NCI-H128 (cell line): ENCODE measurements around the gene RAPGEF3.

Experiments
- DNase-seq: peaks from one replicate; lab custom pipeline; 2025; ENCODE audit not compliant: unreplicated experiment; lab: John Stamatoyannopoulos, UW

Gene RAPGEF3

GRCh38 chr12:47757840-47758583, 668 bp downstream of the RAPGEF3 start:
- DNase-seq: no peak

DNA sequence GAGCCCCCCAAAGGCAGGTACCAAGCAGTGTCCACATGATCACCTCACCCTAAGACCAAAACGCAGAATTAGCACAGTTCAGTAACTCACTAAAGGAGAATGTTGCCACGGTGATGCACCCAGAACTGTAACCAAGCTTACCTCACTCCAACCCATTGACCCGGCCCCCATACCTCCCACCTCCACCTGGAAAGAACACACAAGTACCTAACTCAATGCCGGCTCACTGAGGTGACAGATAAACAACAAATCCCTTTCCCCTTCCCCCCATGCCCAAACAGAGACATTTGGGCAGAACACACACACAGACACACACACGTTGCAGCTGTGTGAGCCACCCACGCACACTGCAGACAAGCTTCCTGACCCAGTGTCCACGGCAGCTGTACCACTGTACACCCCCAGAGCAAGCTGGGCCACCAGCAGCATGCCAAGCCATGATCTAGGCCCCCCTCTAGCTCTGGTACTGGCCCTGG, 1.3 kb downstream of the RAPGEF3 start:
- DNase-seq: no peak

DNA sequence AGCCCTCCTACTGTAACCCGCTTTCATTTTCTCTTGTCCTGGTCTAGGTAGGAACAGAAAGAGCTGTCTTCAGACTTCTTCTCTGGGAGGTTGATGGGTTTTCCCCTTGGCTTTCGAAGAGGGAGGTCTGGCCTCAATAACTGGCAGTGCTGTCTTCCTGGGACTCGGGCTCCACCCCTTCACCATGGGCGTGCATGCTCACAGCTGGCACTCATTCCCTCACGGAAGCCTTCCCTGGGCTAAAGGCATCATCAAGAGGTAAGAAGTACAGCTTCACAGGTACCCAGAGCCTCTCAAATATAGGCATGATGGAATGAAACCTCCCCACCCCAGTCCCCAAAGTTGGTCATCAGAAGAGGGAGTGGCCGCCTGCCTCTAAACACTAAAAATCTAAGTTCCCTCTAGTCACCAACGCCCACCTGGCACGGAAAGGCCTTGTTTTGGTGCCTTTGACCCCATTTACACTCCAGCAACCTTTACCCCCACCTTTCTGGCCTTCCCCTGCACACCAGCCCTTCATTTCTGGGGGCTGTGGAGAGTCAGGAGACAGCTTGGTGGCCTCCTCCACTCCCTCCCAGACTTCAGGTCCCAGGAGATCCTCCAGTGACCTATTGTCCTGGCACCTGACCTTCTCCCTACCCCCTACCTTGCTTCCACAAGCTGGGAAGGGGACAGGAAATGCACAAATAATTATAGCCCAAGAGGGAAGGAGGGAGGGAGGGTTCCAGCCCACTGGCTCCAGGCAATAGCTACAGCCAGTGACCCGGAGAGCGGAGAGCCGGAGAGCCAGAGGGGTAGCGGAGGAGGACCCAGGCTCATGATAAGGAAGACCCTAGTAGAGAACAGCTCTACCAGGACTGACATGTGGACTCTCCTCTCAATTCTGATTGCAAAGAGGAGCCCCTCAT, 2.8 kb downstream of the RAPGEF3 start:
- DNase-seq: no peak

DNA sequence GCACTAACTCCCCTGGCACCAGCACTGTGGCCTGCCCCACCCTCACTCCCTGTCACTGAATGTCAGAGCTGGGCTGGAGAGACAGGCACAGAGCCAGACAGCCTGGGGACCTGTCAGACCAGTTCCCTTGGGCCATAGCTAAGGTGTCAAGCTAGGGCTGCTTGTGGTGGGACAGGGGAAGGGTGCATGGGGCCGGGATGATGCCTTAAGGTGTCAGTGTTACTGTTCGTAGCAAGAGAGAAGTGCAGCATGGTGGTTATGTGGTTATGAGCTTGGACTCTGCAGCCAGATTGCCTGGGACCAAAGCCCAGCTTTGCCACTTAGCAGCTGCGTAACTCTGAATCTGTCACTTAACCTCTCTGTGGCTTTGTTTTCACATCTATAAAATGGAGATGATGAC, 3.8 kb downstream of the RAPGEF3 start:
- no peak for DNase-seq

DNA sequence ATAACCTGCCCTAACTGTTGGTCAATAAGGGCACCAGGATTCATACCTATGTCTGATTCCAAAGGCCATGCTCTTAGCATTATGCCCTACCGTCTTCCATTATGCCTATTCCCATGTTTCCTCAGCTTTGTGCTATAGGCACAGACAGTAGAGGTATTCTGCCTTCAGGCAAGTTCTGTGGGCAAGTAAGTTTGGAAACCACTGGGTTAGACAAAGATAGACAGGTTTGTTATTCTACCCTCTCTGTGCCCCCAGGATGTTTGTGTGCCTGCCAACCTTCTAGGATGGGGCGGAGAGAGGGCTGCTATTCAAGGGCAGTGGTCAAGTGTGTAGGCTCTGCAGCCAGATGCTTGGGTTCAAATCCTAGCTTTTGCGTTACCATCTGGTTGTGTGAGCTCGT, 4.6 kb downstream of the RAPGEF3 start:
- no peak for DNase-seq

DNA sequence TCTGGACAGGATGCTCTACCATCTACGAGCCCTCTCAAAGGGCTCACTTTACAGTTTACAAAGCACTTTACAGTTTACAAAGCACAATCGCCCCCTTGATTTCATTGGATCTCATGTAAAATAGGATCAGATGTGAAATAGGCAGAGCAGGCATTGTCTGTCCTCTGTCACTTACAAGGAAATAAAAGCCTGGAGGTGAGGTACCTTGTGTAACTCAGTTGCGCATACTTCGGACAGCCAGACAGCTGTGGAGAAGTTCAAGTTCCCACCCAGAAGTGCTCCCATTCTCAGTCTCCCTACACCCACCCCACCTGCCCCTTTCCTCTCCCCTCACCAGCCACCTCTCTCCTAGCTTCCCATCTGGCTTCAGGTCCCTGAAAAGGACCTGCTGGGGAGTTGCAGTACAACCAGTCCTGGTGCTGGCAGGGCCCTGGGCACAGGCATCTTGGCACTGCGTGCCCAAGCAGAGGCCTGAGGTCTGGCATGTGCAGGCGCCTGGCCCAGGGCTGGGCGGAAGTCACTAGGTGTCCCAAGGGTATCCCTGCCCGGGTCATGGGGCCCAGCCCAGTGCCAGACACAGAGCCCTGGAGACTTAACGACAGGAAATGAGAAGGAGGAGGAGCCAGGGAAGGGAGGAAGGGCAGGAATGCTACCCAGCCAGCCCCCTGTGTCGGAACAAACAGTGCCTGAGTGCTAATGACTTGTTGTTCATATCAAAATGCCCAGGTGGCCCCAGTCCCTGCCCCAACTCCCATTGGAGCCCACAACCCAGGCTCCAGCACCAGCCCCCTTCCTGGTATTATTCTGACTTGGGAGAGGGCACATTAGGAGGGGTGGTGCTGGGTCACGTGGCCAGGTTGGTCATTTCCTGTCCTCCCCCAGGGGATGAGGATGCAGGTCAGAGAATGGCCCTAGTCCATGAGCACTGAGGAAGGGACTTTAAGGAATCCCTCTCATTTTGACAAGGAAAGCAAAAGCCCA, 5.4 kb downstream of the RAPGEF3 start:
- no peak for DNase-seq

DNA sequence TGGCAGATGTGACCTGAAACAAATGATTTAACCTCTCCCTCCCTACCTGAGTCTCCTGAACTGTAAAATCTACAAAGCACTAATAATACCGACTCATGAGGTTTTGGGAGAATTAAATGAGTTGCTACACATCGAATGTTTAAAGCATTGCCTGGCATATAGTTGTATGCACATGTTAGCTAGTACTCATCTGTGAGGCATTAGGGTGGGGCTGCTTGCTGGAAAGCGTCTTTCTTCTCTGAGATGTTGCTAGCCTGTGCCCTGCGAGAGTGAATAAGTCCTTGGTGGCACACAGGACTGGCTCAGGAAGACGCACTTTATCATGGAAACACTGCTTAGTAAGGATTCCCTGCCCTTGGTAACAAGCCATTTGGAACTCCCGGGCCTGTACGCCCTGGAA, 6.1 kb downstream of the RAPGEF3 start:
- DNase-seq: no peak

DNA sequence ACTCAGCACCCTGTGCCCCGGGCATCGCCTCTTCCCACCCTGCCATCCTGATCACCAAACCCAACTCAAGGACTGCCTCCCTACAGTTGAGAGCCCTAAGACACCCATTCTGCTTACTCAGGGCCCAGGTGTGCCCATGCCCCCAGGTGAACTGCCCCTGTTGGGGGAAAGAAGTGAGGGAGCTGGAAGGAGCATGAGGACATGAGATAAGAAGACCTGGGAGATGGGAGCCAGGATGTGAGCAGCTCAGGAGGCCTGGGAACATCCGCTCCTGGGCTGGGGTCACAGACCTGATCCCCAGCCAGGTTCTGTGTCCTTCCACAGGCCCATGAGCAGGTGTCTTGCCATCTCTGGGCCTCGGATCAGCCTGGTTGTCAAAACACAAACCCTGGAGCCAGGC, 6.6 kb downstream of the RAPGEF3 start:
- no peak for DNase-seq

DNA sequence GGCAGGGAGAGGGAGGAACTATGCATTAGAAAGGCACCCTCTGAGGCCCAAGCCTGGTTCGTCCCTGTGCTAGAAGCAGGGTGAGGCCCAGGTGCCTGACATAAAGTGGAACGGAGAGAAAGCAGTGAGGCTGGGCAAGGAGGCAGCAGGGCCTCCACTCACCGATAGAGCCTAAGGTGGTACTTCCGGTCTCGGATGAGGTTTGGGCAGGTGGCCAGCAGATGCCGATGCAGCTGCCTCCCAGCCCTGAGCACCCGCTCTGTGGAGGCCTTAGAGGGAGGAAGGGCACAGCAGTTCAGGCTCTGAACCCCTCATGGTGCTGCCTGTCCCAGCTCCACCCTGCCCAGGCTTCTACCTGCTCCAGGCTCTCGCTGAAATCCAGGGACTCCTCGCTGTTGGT, 7.1 kb downstream of the RAPGEF3 start:
- no peak for DNase-seq

- DNase-seq: no peak
Measured at GRCh38 chr12:47750916-47751470, 7.7 kb downstream of the RAPGEF3 start.

DNA sequence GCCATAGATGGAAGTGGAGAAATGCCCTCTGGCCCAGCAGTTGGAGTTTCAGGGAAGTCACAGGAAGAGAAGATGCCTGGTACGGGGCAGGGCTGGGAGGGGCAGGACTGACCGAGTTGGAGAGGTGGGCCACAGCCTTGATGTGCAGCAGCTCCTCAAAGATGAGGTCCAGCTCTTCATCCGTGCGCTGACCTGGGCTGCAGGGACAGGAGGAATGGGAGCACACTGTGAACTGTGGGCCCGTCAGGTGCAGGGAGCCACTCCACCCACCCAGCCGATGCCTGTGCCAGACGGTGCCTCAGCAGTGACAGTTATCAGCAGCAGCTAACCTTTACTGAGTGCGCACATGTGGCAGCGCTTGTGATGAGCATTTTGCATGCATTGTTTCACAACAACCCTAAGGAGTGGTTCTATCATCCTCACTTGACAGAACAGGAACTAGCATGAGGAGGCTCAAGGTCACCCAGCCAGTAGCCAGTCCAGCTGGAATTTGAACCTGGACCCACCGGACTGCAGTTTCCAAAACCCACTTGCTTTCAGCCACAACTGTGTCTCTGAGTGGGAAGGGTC, 8.4 kb downstream of the RAPGEF3 start:
- no peak for DNase-seq

GRCh38 chr12:47748899-47749298, 9.8 kb downstream of the RAPGEF3 start:
- DNase-seq: no peak

DNA sequence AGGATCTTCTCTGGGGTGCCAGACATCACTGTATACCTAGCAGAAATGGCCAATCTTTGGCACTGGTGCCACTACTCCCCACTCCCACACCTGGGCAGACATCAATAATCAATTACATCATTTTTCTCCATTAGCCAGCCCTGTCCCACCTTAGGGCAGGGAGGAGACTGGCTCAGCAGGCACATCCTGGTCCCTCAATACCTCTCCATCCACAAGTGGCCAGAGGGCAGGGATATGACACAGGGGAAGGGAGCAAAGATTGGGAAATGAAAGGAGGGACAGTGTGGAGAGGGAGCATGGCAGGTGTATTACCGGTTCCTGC, 10.2 kb downstream of the RAPGEF3 start:
- DNase-seq: no peak

- no peak for DNase-seq
Measured at GRCh38 chr12:47747596-47748506, 10.8 kb downstream of the RAPGEF3 start.

DNA sequence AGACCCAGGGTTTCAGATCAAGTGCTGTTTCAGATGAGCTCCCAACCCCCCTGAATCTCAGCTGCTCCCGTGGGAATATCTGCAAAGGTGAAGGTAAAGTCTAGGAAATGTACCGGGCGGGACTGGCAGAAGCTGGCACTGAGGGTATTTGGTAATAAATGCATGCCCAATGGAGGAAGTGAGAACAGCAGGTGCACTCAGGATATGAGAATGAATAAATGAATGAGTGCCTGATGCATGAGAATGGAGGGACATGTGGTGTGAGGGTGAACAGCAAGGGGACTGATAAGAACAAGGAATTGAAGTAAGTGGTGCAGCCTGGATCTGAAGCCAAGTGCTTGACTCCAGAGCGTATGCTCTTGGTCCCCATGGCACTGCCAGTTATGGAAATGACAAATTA, 11.6 kb downstream of the RAPGEF3 start:
- no peak for DNase-seq

- DNase-seq: no peak
Measured at GRCh38 chr12:47746523-47746922, 12.2 kb downstream of the RAPGEF3 start.

DNA sequence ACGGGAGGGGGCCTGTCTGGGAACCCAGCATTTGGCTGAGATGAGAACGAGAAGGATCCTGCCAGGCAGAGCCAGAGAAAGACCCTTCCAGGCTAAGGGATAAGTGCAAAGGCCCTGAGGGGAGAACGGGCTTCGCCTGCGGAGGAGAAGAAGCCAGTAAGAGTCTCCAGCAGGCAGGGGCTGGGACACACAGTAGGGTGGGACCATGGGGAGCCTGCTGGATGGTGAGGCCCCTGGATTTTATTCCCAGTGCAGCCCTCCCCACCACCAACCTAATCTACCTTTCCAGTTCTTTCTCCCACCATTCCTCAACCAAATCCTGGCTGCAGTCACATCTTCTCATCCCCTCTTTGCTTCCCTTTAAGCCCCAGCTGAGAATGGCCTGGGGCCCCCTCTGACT, 12.6 kb downstream of the RAPGEF3 start:
- DNase-seq: no peak

- no peak for DNase-seq
Measured at GRCh38 chr12:47745485-47746041, 13.1 kb downstream of the RAPGEF3 start.

- no peak for DNase-seq
Measured at GRCh38 chr12:47744778-47745436, 13.8 kb downstream of the RAPGEF3 start.
